HG02763 (cell line): ENCODE data around the gene MAP3K20.
"Not testable (repeated sequence)": the region's sequence is repeated elsewhere in the genome, so short reads cannot be mapped to it uniquely, and the experiment has no call there.

Experiments
- ATAC-seq: cut with Tn5 transposase; IDR thresholded peaks from one replicate; pipeline ENCODE4 v1.9.1; 2021; ENCODE audit warnings: mild to moderate bottlenecking, moderate library complexity; ENCODE audit not compliant: unreplicated experiment

MAP3K20 gene

DNA sequence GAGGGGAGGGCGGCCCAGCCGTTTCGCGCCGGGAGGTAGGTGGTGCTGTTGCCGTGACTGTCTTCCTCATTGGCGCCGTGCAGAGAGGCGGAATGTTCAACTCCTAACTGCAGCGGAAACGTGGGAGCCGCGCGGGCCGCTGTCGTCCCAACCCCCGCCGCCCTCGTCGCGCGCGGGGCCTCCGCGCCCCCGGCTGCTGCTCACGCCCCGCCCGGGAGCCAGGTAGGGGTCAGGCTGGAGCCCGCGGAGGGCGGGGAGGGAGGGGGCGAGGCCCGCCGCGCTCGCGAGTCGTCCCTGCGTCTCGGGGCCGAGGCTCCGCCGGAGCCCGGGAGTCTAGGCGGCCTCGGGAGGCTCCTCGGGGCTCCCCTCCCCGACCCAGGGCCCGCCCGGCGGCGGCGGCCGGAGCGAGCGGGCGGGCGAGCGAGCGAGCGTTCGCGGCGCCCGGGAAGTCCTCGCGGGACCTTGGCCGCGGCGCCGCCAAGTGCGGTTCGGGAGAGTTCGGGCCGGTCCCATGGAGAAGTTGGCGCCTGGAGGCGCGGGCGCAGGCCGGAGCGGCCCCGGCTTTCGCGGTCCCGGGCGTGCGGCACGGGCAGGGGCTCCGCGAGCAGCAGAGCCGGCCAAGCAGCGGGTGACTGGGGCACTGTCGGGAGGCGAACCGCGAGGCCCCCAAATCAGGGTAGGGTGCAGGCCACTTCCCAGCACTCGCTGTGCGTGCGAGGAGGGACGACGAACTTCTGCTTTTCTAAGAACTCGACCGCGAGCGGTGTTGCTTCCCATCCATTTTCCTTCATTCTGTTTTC is at the start of gene MAP3K20:
TSS of gene MAP3K20 (plus strand) at position 66 of the 800 bp plus-strand sequence. CDS start 15,186 bp downstream, outside the sequence.
- ATAC-seq: peak; percentile 73

DNA sequence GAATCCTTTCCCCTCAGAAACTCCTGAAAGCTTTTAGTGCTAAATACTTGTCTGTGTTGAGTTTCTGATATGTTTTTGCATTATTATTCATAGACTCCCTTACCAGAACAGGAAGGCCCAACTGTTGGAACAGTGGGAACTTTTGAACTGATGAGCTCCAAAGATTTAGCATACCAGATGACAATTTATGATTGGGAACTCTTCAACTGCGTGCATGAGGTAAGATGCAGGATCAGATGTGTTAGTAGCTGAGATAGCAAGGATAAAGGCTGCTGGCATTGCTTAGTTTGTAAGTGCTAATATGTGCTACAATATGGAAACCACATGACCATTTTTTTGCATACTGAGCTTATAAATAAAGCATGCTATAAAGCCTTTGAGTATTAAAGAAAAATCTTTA is 49.2 kb upstream of the MAP3K20 start:
- ATAC-seq: no peak

DNA sequence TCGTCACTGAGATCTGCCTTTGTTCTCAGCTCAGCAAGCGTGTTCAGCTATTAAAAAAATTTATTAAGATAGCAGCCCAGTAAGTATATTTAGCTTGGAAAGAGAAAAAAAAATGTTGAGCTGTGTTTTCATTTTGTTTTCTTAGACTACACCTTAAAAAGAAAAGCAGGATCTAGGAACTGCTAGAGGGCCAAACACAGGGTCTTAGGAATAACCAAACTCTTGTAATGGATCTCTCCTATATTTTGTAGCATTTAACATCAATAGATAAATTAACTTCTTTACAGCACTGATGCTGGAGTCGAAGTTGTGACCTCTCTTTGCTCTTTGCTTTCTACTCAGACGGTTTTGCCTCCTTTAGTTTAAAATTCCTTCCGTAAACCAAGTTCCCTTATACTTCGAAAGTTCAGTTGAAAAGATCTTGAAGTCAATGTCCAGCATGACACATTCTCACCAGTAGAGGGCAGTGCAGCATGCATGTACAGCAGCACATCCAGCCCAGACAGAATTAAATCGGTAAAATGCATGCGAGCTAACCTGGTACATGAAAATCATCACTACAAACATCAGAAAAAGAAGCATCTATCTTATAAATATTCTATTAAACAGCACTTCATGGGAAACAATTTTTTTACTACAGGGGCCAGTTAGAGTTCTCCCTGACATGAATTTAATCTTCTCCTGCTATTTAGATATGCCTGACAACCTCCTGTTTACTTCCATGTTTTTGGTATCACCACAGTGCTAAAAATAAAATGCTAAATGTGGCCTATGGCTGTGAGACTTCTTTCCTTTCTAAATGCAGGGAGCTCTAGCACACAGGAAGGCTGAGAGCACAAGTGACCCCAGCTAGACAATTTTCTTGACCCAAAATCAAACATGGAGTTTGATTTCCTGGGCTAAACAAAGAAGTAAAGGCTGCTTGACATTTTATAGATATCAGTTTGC is 48.2 kb upstream of the MAP3K20 start:
- no peak for ATAC-seq

DNA sequence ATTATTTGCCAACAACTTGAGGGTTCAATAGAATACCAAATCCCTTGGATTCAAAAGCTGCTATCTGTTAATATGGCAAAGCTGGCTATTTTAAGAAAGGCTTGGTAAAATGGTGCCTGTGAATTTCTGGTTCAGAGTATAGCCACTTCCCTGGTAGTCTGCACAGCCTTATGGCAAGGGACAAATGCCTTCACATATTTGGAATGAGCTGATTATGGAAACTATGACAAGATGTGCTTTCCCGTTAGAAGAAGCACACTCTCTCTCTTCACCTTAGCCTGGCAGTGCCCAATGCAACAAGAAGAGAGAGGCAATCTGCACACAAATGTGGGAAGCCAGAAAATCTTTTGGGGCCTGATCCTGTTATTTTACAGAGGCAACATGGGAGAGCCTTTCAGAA is 47.5 kb upstream of the MAP3K20 start:
- no peak for ATAC-seq

DNA sequence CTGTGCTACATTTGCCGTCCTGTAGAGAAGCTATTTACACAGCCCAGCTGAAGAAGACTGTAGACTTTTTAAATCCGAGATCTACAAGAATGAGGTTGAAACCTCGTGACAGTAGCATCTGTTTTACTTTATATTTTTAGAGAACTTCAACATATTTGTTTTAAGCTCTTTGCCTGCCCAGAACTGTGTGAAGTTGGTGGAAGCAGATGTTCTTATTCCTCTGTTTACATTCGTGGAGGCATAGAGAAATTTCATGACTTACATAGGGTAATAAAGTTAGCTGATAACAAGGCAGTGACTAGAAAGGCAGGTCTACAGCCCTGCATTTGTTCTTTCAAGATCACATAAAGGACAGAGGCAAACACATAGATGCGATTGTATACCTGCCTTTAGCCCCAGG is 47.0 kb upstream of the MAP3K20 start:
- no peak for ATAC-seq

DNA sequence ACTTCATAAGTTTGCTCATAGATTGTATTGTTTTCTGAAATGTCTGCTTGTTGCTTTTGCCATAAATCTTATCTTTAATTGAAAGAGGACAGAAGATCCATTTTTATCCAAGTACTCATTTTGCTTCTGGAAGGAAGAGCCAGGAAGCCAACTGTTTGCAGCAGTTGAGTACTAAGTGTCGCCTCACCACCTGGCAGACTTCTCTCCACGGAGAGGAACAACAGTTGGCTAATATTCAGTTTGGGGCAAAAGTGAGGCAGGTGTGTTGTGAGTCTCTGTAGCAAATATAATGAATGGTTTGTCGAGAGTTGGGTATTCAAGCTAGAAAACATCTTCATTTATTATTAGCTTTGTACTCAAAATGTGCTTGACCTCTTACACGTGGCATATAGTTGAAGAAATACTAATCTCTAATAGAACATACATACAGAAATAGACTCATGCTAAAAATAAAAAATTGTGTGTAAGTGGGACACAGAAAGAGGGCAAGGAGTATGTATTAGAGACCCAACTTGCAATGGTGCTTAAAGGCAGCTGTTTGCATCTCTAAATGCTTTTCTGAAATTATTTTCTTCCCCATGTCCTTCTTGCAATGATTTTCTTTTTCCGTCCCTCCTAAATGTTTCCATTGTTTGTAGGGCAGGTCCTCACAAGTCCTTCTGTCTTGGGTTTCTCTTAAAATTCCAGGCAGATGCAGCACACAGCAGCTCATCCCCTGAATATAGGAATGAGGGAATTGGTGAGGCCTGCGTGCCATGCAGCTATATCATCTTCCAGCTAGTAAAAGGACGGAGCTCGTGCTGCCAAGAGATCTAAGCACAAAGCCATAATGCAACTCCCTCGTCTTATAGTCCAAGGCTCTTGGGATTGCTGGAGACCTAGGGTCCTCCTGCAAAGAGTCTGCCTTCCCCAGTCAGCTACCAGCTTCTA is 44.8 kb upstream of the MAP3K20 start:
- no peak for ATAC-seq

DNA sequence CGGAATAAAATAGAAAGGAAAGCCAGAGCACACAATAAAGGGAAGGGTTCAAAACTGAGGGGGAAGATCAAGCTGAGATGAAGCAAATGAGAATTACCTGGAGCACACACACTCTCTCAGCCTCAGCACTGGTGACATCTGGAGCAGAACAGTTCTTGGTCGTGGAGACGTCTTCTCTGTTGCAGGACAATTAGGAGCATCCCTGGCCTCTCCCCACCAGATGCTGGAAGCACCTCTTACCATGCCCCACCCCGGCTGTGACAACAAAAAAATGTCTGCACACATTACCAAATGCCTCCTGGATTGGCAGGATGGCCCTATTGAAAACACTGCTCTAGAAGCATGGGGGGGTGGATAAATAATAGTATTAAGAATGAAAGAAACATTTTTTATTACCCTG is 43.6 kb upstream of the MAP3K20 start:
- ATAC-seq: no peak

DNA sequence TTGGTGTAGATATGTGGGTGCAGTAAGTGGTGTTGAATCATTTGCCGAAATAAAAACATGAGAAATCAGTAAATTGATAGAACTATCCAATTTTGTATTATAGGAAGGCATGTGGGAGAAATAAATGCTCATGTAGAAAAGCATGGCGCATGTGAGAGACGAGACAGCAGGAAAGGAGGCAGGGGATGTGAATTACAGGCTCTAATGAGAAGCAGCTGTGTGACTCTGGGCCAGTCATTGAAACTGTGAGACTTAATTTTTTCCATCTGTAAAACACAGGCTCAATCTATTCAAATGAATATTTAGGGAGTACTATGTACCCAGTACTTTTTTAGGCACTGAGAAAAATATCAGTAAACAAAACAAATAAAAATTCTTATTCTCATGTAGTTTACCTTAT is 42.6 kb upstream of the MAP3K20 start:
- no peak for ATAC-seq

DNA sequence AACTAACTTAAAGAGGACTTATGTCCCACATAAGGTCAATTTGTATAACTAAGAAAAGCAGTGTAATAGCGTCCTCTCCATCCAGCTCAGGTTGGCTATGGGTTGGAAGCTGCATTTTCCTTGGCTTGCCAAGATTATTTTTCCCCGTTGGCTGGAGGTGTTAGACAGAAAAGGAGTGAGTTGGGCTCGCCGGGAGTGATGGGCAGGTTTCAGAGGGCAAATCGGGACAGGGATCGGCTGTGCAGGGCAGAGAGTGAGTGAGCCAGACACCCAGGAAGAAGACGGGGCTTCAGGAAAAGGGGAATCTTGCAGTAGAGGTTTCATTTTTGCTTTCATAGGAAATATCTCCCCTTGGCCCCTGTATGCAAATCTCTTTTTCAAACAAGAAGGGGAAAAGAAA is 41.5 kb upstream of the MAP3K20 start:
- ATAC-seq: no peak

DNA sequence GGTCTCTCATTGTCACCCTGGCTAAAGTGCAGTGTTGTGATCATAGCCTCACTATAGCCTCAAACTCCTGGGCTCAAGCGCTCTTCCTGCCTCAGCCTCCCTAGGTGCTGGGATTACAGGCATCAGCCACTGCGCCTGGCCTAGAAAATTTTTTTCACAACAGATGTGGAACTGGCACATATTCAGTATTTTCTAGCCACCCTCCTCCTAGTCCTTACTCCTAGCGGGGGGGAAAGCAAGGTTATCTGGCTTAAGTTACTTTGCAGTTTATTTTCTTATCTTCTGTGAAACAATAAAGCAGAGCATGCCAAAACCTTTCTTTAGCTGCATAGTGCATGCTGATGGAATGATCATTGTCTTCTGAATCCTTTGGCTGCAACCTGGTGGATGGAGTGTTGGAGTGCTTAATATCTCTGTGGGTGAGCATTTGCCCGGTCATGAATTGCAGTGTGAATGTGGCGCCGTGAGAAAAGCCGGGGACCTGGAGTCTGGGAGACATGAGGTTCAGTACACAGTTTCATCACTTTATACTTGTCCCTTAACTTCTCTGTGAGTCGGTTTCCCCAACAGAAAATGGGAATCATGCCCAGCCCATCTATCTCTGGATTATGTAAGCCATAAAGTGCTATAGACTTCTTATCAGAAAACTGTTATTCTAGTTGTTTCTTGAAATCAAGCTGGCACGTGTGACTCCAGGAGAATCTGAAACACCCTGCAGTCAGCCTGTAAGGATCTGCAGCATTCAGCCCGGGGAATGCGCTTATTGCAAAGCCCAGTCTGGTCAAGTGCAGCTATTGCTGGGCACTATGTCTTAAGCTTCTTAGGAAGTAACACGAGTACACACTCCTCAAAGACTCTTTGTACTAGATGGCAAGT is 38.2 kb upstream of the MAP3K20 start:
- no peak for ATAC-seq

DNA sequence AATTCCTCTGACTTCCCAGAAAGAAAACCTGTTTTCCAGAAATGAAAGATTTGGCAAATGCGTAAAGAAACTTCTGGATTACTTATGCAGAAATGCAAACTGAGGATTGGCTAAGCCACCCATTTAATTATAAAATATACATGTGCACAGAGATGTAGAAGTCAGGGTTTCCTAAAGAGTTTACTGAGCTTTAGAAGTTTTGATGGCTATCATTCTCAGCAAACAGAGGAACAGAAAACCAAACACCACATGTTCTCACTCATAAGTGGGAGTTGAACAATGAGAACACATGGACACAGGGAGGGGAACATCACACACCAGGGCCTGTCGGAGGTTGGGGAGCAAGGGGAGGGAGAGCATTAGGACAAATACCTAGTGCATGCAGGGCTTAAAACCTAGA is 37.4 kb upstream of the MAP3K20 start:
- not testable (repeated sequence) for ATAC-seq

DNA sequence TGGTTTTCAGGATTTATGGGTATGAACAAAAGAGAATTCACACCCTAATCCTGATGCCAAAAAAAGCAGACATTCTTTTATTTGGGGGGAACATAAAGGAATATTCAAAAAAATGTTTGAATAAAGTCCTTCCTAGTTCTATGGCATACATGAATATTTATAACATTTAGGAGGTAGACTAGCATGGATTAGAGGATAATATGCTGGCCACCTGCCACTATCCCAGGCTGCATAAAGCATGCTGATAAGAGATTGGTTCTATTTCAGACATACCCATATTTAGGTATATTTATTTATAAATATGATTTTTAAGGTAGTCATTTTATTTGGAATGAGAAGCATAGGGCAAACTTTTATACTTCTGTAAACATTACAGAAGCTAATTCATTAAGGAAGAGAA is 34.9 kb upstream of the MAP3K20 start:
- no peak for ATAC-seq

DNA sequence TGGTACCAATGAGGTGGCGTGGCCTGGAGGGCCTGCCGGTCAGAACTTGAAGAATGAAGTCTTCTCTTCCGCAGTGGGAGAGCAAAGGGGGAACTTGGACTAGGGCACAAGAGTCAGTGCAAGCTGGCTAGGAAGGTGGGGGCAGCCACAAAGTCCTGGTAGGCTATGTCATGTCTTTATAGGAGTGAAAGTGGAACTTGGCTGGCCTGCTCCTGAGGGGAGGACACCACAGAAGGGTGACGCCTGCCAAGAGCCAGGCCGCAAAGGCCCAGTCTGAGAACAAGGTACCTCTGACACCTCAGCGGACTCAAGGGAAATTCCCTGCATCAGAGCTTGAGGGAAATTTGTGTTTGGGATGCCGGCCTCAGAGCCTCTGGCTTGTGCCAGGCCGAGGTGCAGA is 32.2 kb upstream of the MAP3K20 start:
- no peak for ATAC-seq

DNA sequence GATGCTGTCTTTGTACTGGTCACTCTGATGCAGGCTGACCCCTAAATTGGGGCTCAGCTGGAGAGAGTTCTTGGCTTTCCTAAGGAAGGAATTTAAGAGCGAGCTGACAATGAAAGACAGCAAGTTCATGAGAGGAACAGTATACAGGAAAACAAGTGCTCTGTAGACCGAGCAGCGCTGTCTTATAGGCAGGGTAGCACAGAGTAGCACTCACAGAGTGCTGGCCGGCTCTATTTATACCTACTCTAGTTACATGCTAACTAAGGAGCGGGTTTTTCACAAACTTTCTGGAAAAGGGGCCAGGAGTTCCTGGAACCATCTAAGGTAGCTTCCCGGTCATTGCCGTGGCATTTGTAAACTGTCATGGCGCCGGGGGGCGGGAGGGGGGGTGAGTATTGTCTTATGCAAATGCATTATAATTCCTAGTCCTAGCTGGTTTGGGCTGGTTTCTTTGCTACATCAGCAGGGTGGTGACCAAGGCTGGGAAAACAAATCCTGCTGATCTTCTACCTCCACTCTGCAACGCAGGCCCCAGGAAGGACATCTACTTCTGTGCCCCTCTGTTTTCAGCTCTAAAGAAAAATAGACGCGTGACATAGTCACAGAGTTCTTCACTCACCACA is 31.6 kb upstream of the MAP3K20 start:
- ATAC-seq: no peak

DNA sequence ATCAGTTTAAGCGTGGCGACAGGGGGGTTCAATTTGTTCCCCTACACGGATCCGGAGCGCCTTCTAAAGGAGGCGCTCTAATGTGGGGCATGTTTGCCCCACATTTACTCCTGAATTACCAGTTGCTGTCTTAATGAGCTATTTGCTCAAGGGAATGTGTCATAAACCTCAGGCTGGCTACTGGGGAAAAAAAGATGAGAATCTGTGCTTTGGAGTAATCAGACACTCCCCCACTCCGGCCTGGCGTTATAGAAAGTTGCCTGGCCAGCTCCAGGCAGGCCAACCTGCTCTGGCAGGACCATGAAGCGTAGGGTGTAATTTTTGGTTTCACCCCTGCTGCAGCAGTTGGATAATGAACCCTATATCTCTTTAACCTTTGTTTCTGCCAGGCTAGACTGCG is 31.0 kb upstream of the MAP3K20 start:
- no peak for ATAC-seq

DNA sequence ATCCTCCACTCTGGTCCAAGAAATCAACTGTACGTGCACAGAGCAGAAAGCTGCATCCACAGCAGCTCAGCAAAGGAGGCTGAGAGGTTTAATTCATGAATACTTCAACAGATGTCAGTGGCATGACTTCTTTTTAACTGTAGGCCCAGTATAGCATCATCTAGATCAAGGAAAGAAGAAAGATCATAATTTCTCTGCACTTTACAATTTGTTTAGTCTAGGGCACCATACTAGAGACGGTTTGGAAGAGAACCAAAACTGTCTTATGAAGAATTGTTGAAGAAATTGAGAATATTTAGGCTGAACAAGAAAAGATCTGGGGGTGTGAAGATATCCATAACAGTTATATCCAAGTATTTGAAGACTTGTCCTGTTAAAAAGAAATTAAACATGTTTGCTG is 30.5 kb upstream of the MAP3K20 start:
- ATAC-seq: no peak

DNA sequence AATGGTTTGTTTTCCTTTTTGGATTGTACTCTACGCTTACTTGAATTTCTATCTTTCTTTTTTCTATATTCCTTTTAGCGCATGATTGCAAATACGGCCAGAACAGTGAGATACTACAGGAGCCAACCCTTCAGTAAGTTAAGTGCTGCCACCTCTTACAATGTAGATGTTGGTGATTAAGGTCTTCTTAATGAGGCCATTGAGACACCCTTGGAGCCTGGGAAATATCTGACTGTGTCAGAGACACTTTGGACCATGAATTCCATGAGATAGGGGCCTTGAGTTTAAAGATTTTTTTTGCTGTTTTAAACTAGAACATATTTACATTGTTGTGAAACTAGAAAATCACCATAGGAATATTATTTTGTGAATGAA is 27.1 kb upstream of the MAP3K20 start:
- no peak for ATAC-seq

DNA sequence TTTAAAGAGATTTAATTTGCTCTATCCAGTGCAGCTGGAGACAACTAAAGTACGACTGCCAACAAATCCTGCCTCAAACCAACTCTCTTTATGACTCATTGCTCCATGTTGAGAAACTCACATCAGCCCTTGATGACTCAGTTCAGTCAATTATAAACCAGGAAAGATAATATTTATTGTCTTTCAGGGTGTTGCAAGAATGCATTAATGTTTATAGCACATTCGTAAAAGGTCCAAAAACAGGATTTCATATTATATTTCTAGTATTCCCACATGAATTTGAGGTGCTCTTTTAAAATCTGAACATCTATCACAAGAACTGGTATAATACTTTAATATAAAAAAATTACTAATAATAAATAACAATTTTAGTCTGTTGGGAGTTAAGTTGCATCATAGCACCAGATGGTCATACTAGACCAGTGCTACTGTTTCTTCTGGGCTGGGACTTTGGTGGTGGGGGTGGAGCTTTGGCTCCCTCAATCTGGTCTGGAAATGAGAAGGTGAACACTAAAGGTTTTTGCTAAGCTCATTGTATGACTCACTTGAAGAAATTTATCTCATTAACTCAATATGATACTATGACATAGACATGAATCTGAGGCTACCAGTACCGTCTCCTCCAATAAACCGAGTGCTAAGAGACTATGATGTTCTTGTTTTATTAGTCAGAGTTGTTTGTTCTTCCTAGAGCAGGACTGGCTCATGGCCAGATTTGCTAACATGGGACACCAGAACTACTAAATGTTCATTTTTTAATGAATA is 26.6 kb upstream of the MAP3K20 start:
- ATAC-seq: peak; percentile 59

DNA sequence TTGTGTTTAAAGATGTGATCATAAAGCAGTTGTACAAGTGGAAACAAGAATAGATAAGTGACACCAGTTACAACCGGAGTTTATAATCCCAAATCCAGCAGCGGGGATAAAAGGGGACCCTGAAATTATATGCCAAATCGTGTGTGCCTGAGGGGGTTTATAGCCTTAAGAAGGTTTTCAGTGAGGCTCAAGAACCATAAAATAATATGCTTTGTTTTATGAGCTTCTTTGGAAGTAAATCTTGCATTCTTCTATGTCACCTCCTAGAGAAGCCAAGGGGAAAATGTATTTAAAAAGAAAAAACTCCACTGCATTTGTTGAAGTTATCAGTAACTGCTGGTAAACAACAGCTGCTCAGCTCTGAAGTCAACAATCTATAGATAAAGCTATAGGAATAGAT is 25.8 kb upstream of the MAP3K20 start:
- ATAC-seq: no peak
